ENCODE data around the gene BRICD5. TPM values are rescaled to one million over a fixed set of nuclear protein-coding genes. Genes with fewer than 3 reads are reported as not detected.

BRICD5 gene
- total RNA-seq, 4 donors from 2014 or later: 0.72 to 10.3 (median 3.5) TPM

GRCh38 chr16:2175454-2175853 lies 35.2 kb downstream of the BRICD5 start:
- no peaks in the 10 kb centered on the region for H3K9me3 ChIP-seq
- H3K27ac ChIP-seq: no peak overlapping the region
- WGBS, 2 donors (ENCODE audit: low coverage in 1 of 2): no CpG with 5 or more reads among the region's 10 CpGs
- H3K36me3 ChIP-seq: peaks cover 0 to 79% of the 10 kb centered on the region in 2 donors
- peaks cover 12% of the 10 kb centered on the region for H3K27me3 ChIP-seq
- no peak overlapping the region for H3K4me3 ChIP-seq
- no peak for ATAC-seq
- TF ChIP-seq EP300 (IDR thresholded peaks at IDR 0.05): no peak
- no peak for TF ChIP-seq CTCF (IDR thresholded peaks at IDR 0.05)
- TF ChIP-seq POLR2A (IDR thresholded peaks at IDR 0.05): no peak
- TF ChIP-seq POLR2AphosphoS5 (IDR thresholded peaks at IDR 0.05): no peak
- peaks cover 0 to 6% (median 0%) of the 10 kb centered on the region in 3 donors for H3K4me1 ChIP-seq

DNA sequence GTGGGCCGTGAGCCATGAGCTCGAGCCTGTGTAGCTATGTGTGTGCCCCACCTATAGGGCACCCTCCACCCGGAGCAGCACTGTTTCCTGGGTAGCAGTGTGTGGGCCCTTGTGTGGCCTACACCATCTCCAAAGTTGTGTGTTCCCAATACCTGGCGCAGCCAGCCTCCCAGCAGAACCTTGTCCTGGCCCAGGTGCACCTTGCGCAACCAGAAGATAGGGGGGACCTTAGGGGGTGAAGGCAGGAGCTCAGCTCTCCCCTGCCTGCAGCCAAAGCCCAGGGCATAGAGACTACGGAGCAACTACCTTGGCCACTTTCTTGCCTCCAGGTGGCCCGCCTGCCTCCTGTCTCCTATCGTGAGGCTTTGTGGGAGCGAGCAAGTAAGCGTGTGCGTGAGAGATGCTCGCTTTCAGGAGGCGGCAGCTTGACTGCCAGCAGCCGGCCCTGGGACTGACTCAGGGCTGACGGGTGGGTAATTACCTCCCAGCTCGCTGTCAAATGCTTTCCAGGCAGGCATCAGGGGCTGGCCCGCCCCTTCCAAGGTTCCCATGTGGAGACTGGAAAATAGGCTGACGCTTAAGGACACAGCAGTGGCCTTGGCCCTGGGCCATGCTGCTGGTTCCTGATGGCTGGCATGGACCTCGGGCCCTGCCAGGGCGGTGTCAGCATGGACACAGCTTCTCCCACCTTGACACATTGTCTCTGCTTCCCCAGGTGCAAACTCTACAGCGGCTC lies 36.1 kb downstream of the BRICD5 start:
- Histone ChIP-seq H3K9me3 (no peaks in the 10 kb centered on the region), H3K36me3 (peaks cover 0 to 88% of the 10 kb centered on the region in 2 donors), H3K4me1 (peaks cover 0 to 9% (median 0%) of the 10 kb centered on the region in 3 donors), H3K27ac (no peak overlapping the region), H3K4me3 (no peak overlapping the region), H3K27me3 (peaks cover 10% of the 10 kb centered on the region)
- WGBS, 2 donors (ENCODE audit: low coverage in 1 of 2): no CpG with 5 or more reads among the region's 21 CpGs
- TF ChIP-seq POLR2A (IDR thresholded peaks at IDR 0.05) (no peak), EP300 (IDR thresholded peaks at IDR 0.05) (no peak), POLR2AphosphoS5 (IDR thresholded peaks at IDR 0.05) (no peak), CTCF (IDR thresholded peaks at IDR 0.05) (no peak)
- no peak for ATAC-seq

- H3K9me3 ChIP-seq: no peaks in the 10 kb centered on the region
- H3K27ac ChIP-seq: no peak overlapping the region
- no peak for TF ChIP-seq CTCF (IDR thresholded peaks at IDR 0.05)
- no peak for TF ChIP-seq POLR2A (IDR thresholded peaks at IDR 0.05)
- no peak for TF ChIP-seq EP300 (IDR thresholded peaks at IDR 0.05)
- TF ChIP-seq POLR2AphosphoS5 (IDR thresholded peaks at IDR 0.05): no peak
- H3K27me3 ChIP-seq: peaks cover 6% of the 10 kb centered on the region
- peaks cover 0 to 15% (median 0%) of the 10 kb centered on the region in 3 donors for H3K4me1 ChIP-seq
- 60% methylated on average over 1 of the region's 4 CpGs; no CpG with 5 or more reads in 1 of the 2 donors for WGBS, 2 donors (ENCODE audit: low coverage in 1 of 2)
- no peak overlapping the region for H3K4me3 ChIP-seq
- ATAC-seq: no peak
- peaks cover 0 to 95% of the 10 kb centered on the region in 2 donors for H3K36me3 ChIP-seq
Measured at GRCh38 chr16:2173916-2174315, 36.7 kb downstream of the BRICD5 start.

DNA sequence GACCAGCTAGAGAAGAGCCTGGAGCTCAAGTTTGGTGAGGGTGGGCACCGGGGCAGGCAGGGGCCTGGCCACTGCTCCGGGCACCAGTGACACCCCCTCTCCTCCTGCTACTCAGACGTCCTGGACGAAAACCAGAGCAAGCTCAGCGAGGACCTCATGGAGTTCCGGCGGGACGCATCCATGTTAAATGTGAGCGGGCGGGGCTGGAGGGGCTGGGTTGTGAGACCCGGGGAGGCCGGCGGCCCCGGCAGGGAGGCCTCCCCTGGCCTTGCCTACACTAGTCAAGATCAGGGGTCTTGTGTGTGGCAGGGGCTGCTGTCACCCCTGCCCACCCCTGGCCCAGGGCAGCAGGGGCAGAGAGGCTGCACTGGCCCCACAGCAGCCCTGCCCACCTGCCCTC lies 37.3 kb downstream of the BRICD5 start:
- no peak overlapping the region for H3K4me3 ChIP-seq
- peaks cover 4% of the 10 kb centered on the region for H3K27me3 ChIP-seq
- no peak for ATAC-seq
- H3K9me3 ChIP-seq: no peaks in the 10 kb centered on the region
- H3K36me3 ChIP-seq: peaks cover 0 to 100% of the 10 kb centered on the region in 2 donors
- H3K27ac ChIP-seq: no peak overlapping the region
- no CpG with 5 or more reads among the region's 14 CpGs for WGBS, 2 donors (ENCODE audit: low coverage in 1 of 2)
- H3K4me1 ChIP-seq: peaks cover 0 to 11% (median 0%) of the 10 kb centered on the region in 3 donors
- no peak for TF ChIP-seq CTCF (IDR thresholded peaks at IDR 0.05)
- TF ChIP-seq POLR2A (IDR thresholded peaks at IDR 0.05): no peak
- no peak for TF ChIP-seq EP300 (IDR thresholded peaks at IDR 0.05)
- no peak for TF ChIP-seq POLR2AphosphoS5 (IDR thresholded peaks at IDR 0.05)

Measured in gastroesophageal sphincter (tissue), 4 donors.